Left ventricle myocardium inferior (tissue), 1 donor: ENCODE results near the gene MIER2. TPM values are rescaled to one million over a fixed set of nuclear protein-coding genes. Genes with fewer than 3 reads are reported as not detected.
A peak's percentile ranks its signal among the peaks of the same experiment; 100 is the strongest.

Experiments
- DNase-seq: peaks from one replicate; pipeline ENCODE4 v3.0.0-alpha.2; 2020
- H3K27ac ChIP-seq: fragments of 200-600 bp; replicated peaks from 2 replicates; pipeline ENCODE4 v1.8.0; 2021
- H3K27me3 ChIP-seq: fragments of 200-600 bp; 2 replicates; pipeline ENCODE4 v1.8.0; 2021; ENCODE audit warnings: low read depth
- H3K36me3 ChIP-seq: fragments of 200-600 bp; 2 replicates; pipeline ENCODE4 v1.8.0; 2021
- H3K4me1 ChIP-seq: fragments of 200-600 bp; 2 replicates; pipeline ENCODE4 v1.8.0; 2021
- H3K4me3 ChIP-seq: fragments of 200-600 bp; 2 replicates; pipeline ENCODE4 v1.8.0; 2021; ENCODE audit warnings: mild to moderate bottlenecking, moderate library complexity
- H3K9me3 ChIP-seq: fragments of 200-600 bp; replicated peaks from 2 replicates; pipeline ENCODE4 v1.8.0; 2021
- CTCF ChIP-seq: fragments of 200-600 bp; IDR thresholded peaks from 2 replicates; pipeline ENCODE4 v1.8.0; 2021; ENCODE audit warnings: antibody characterized with exemption, mild to moderate bottlenecking, borderline replicate concordance
- intact Hi-C: fragments of 100-400 bp; cut with micrococcal nuclease; formaldehyde crosslinking; loops from one replicate; pipeline ENCODE4 v1.11.0; 2022
- total RNA-seq: library from RNA; stranded (reverse); fragmentation: NEBNext Ultra II Directional; extraction: Animal tissue kit (Norgen Biotek cat#: 25700); gene quantifications from one replicate; pipeline ENCODE4 v1.2.1, GENCODE V29; 2021
- donor health status: DM: no; HTN: yes; CAD: no; lungs with severe emphysema.

MIER2 gene
- total RNA-seq, 1 donor from 2014 or later, result 15.9 TPM

- Histone ChIP-seq H3K4me3 (no peak overlapping the region), H3K9me3 (no peaks in the 10 kb centered on the region), H3K27ac (no peak overlapping the region), H3K4me1 (peaks cover 20% of the 10 kb centered on the region), H3K27me3 (peaks cover 63% of the 10 kb centered on the region), H3K36me3 (no peaks in the 10 kb centered on the region)
- no peak for TF ChIP-seq CTCF
- intact Hi-C loops, result no loop called here
- no peak for DNase-seq
These were observed 29.7 kb upstream of the MIER2 start for GRCh38 chr19:374183-374885.

GRCh38 chr19:373391-374182 lies 29.0 kb upstream of the MIER2 start:
- Histone ChIP-seq H3K27me3 (peaks cover 71% of the 10 kb centered on the region), H3K9me3 (no peaks in the 10 kb centered on the region), H3K4me3 (no peak overlapping the region), H3K36me3 (no peaks in the 10 kb centered on the region), H3K27ac (no peak overlapping the region), H3K4me1 (peaks cover 20% of the 10 kb centered on the region)
- no peak for TF ChIP-seq CTCF
- intact Hi-C loops, result no loop called here
- DNase-seq, result no peak

- H3K36me3 ChIP-seq, result no peaks in the 10 kb centered on the region
- no peak overlapping the region for H3K4me3 ChIP-seq
- H3K4me1 ChIP-seq, result peaks cover 20% of the 10 kb centered on the region
- TF ChIP-seq CTCF, result no peak
- peaks cover 83% of the 10 kb centered on the region for H3K27me3 ChIP-seq
- no peaks in the 10 kb centered on the region for H3K9me3 ChIP-seq
- intact Hi-C loops, result no loop called here
- peak overlapping the region; percentile 39 for H3K27ac ChIP-seq
- DNase-seq, result peak; percentile 74
These were observed 27.8 kb upstream of the MIER2 start for GRCh38 chr19:372306-372890.

GRCh38 chr19:371501-372168 lies 27.0 kb upstream of the MIER2 start:
- Histone ChIP-seq H3K36me3 (no peaks in the 10 kb centered on the region), H3K9me3 (no peaks in the 10 kb centered on the region), H3K4me3 (no peak overlapping the region), H3K27ac (no peak overlapping the region), H3K4me1 (peaks cover 20% of the 10 kb centered on the region), H3K27me3 (peaks cover 90% of the 10 kb centered on the region)
- no peak for TF ChIP-seq CTCF
- DNase-seq, result no peak
- intact Hi-C loops, result no loop called here

GRCh38 chr19:370641-371330 lies 26.2 kb upstream of the MIER2 start:
- no peak for TF ChIP-seq CTCF
- Histone ChIP-seq H3K27me3 (peaks cover 92% of the 10 kb centered on the region), H3K27ac (no peak overlapping the region), H3K36me3 (no peaks in the 10 kb centered on the region), H3K4me1 (peaks cover 20% of the 10 kb centered on the region), H3K9me3 (no peaks in the 10 kb centered on the region), H3K4me3 (no peak overlapping the region)
- DNase-seq, result no peak
- intact Hi-C loops, result no loop called here
